K562 (cell line): ENCODE measurements around the gene CNOT2. TPM values are rescaled to one million over a fixed set of nuclear protein-coding genes. Genes with fewer than 3 reads are reported as not detected.

Experiments used
- ARID2 ChIP-seq: fragments of 450-650 bp; IDR thresholded peaks from 2 replicates; pipeline ENCODE4 v1.6.1; 2017; ENCODE audit warnings: antibody characterized with exemption, mild to moderate bottlenecking
- CBX5 ChIP-seq: IDR thresholded peaks from 2 replicates; pipeline ENCODE4 v1.6.1; 2014; ENCODE audit warnings: low read depth, borderline replicate concordance
- CCNT2 ChIP-seq: IDR thresholded peaks from 2 replicates; pipeline ENCODE4 v1.6.1; 2011; ENCODE audit warnings: borderline replicate concordance, low read depth, mild to moderate bottlenecking, moderate library complexity, mixed read lengths, low read length; ENCODE audit not compliant: insufficient read length; ENCODE audit errors: extremely low read depth
- CEBPG ChIP-seq, 3 experiments: fragments of 200-800 bp in 1 of 3; sonication (Bioruptor generic) in 1 of 3; sonication (generic) in 1 of 3; formaldehyde crosslinking in 1 of 3; IDR thresholded peaks in 2 of 3; conservative IDR thresholded peaks in 1 of 3; 2 replicates each; pipeline versions ENCODE4 v1.6.1 to v1.8.0; 2016 to 2022; ENCODE audit warnings: missing compliant biosample characterization in 2 of 3, missing genetic modification characterization in 2 of 3, mild to moderate bottlenecking in 1 of 3, missing genetic modification reagents in 1 of 3
- DDX20 ChIP-seq: fragments of 450-650 bp; IDR thresholded peaks from 2 replicates; pipeline ENCODE4 v1.6.1; 2016; ENCODE audit warnings: missing genetic modification characterization, low read depth, mild to moderate bottlenecking, missing compliant biosample characterization, moderate library complexity
- HDAC3 ChIP-seq: fragments of 450-650 bp; IDR thresholded peaks from 2 replicates; pipeline ENCODE4 v1.6.1; 2018; ENCODE audit warnings: borderline replicate concordance, mild to moderate bottlenecking, moderate library complexity; ENCODE audit not compliant: partially characterized antibody
- IRF2 ChIP-seq: sonication (generic); formaldehyde crosslinking; IDR thresholded peaks from 2 replicates; pipeline ENCODE4 v1.8.1; 2022; ENCODE audit warnings: mild to moderate bottlenecking, missing genetic modification reagents
- KDM5B ChIP-seq: fragments of 200-600 bp; sonication (generic); IDR thresholded peaks from 2 replicates; pipeline ENCODE4 v1.6.1; 2012; ENCODE audit warnings: low read depth, mild to moderate bottlenecking, moderate library complexity, low read length, control low read depth, inconsistent platforms; ENCODE audit not compliant: insufficient replicate concordance
- MXI1 ChIP-seq: IDR thresholded peaks from 2 replicates; pipeline ENCODE4 v1.6.1; 2011; ENCODE audit warnings: low read depth, mild to moderate bottlenecking, improper control_type of control experiment, low read length
- MYC ChIP-seq, 2 experiments: fragments of 250-450 bp in 1 of 2; sonication (Bioruptor Pico) in 1 of 2; IDR thresholded peaks; 2 replicates each; pipeline versions ENCODE4 v1.5.1 to v1.6.1; 2012 to 2021; ENCODE audit warnings: low read depth in 2 of 2, borderline replicate concordance in 1 of 2, improper control_type of control experiment in 1 of 2, low read length in 1 of 2, mild to moderate bottlenecking in 1 of 2, moderate library complexity in 1 of 2
- NCOR1 ChIP-seq: fragments of 450-650 bp; IDR thresholded peaks from 2 replicates; pipeline ENCODE4 v1.6.1; 2016; ENCODE audit warnings: mild to moderate bottlenecking, moderate library complexity
- POU5F1 ChIP-seq: fragments of 150-350 bp; IDR thresholded peaks from 2 replicates; pipeline ENCODE4 v1.6.1; 2014; ENCODE audit warnings: borderline replicate concordance, low read length, low read depth, mild to moderate bottlenecking; ENCODE audit not compliant: partially characterized antibody
- SMAD2 ChIP-seq: fragments of 150-350 bp; IDR thresholded peaks from 2 replicates; pipeline ENCODE4 v1.6.1; 2014; ENCODE audit warnings: low read depth, mild to moderate bottlenecking, low read length
- SP2 ChIP-seq: IDR thresholded peaks from 2 replicates; pipeline ENCODE4 v1.6.1; 2011; ENCODE audit warnings: mild to moderate bottlenecking, low read depth, low read length, moderate library complexity; ENCODE audit not compliant: poor library complexity, severe bottlenecking; ENCODE audit errors: extremely low read depth
- SPI1 ChIP-seq: IDR thresholded peaks from 2 replicates; pipeline ENCODE4 v1.6.1; 2011; ENCODE audit warnings: low read depth, low read length, control low read depth, borderline replicate concordance
- THAP7 ChIP-seq: fragments of 250-450 bp; sonication (Bioruptor Pico); IDR thresholded peaks from 2 replicates; pipeline ENCODE4 v1.5.0; 2021
- UBTF ChIP-seq, 2 experiments: IDR thresholded peaks; 2 replicates each; pipeline ENCODE4 v1.6.1; 2012; ENCODE audit warnings: improper control_type of control experiment in 2 of 2, low read depth in 2 of 2, low read length in 2 of 2, borderline replicate concordance in 1 of 2
- ZNF143 ChIP-seq: sonication (generic); formaldehyde crosslinking; IDR thresholded peaks from 2 replicates; pipeline ENCODE4 v1.9.0; 2022; ENCODE audit warnings: mild to moderate bottlenecking, missing genetic modification reagents
- ZNF23 ChIP-seq: fragments of 250-450 bp; sonication (Bioruptor Pico); IDR thresholded peaks from 2 replicates; pipeline ENCODE4 v1.4.0; 2020; ENCODE audit warnings: mild to moderate bottlenecking
- ZNF431 ChIP-seq: sonication (generic); formaldehyde crosslinking; IDR thresholded peaks from 2 replicates; pipeline ENCODE4 v1.8.0; 2022; ENCODE audit warnings: mild to moderate bottlenecking, missing genetic modification reagents
- ZNF586 ChIP-seq: fragments of 450-650 bp; formaldehyde crosslinking; conservative IDR thresholded peaks from 2 replicates; pipeline ENCODE4 v1.4.0; 2020; ENCODE audit warnings: mild to moderate bottlenecking, moderate library complexity
- polyA plus RNA-seq, 8 experiments: library from polyadenylated mRNA; depleted of rRNA in 4 of 8; stranded (reverse) in 5 of 8; unstranded in 3 of 8; fragments of >200 nt; fragmentation: Nextera tagmentation in 2 of 8; fragmentation: Illumina TruSeq in 1 of 8; extraction: Ambion mirVana in 2 of 8; extraction: Trizol in 1 of 8; gene quantifications; 2 replicates each; pipeline versions ENCODE4 v1.2.1 to v1.2.3, GENCODE V29; 2011 to 2014; ENCODE audit warnings: inconsistent platforms in 1 of 8, missing spikeins in 1 of 8
- total RNA-seq, 7 experiments: library from RNA; depleted of rRNA in 6 of 7; stranded (reverse); fragments of >200 nt in 6 of 7; fragmentation: Illumina TruSeq in 2 of 7; extraction: Trizol in 2 of 7; gene quantifications; 2 replicates each; pipeline versions ENCODE4 v1.2.1 to v1.2.3, GENCODE V29; 2011 to 2021; ENCODE audit warnings: low replicate concordance in 1 of 7
- TF ChIP-seq, protein P1 (sequence below): fragments of 450-650 bp; formaldehyde crosslinking; IDR thresholded peaks from 2 replicates; pipeline ENCODE4 v1.4.0; 2020; ENCODE audit warnings: mild to moderate bottlenecking, mixed read lengths

The CNOT2 gene
- total and polyA plus RNA-seq, 9 of the 15 experiments (the other 6 are each of a cell fraction or from before 2014, with no cell fraction given): 43.6 to 119 (median 84.4) TPM

GRCh38 chr12:70243510-70244371, 508 bp downstream of the CNOT2 start (continued):
- no peak for TF ChIP-seq NCOR1
- TF ChIP-seq SPI1: 0 out of 2 replicates have a peak, but pooled peaks have one; percentile 16
- TF ChIP-seq SMAD2: no peak
- TF ChIP-seq, protein P1, sequence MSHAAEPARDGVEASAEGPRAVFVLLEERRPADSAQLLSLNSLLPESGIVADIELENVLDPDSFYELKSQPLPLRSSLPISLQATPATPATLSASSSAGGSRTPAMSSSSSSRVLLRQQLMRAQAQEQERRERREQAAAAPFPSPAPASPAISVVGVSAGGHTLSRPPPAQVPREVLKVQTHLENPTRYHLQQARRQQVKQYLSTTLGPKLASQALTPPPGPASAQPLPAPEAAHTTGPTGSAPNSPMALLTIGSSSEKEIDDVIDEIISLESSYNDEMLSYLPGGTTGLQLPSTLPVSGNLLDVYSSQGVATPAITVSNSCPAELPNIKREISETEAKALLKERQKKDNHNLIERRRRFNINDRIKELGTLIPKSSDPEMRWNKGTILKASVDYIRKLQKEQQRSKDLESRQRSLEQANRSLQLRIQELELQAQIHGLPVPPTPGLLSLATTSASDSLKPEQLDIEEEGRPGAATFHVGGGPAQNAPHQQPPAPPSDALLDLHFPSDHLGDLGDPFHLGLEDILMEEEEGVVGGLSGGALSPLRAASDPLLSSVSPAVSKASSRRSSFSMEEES: no peak
- TF ChIP-seq POU5F1: no peak
- TF ChIP-seq THAP7 (CRISPR knock-in tag): no peak
- TF ChIP-seq CBX5: no peak
- TF ChIP-seq CEBPG (CRISPR knock-in tag; IDR thresholded peaks at IDR 0.05): no peak
- TF ChIP-seq CEBPG (tag; conservative IDR thresholded peaks at IDR 0.05 in 1 of 2, IDR thresholded peaks at IDR 0.05 in 1 of 2): no peak
- no peak for TF ChIP-seq SP2
- TF ChIP-seq ZNF143 (CRISPR knock-in tag): no peak
- TF ChIP-seq DDX20 (tag): no peak
- TF ChIP-seq ZNF586 (CRISPR knock-in tag): no peak
- no peak for TF ChIP-seq ZNF23 (CRISPR knock-in tag)
- peak; percentile 42 for TF ChIP-seq CCNT2
- TF ChIP-seq MXI1: no peak
- TF ChIP-seq ARID2: no peak
- peak; percentile 9; the same call in 1 of the 2 replicates for TF ChIP-seq MYC (IDR thresholded peaks at IDR 0.05; ENCODE audit: low read depth, low read length)
- no peak for TF ChIP-seq MYC (CRISPR knock-in tag; IDR thresholded peaks at IDR 0.05; ENCODE audit: borderline replicate concordance, low read depth)
- no peak for TF ChIP-seq ZNF431 (CRISPR knock-in tag)
- no peak for TF ChIP-seq HDAC3
- TF ChIP-seq IRF2 (CRISPR knock-in tag): no peak
- TF ChIP-seq KDM5B: no peak
- 0 out of 4 replicates have a peak, but pooled peaks of 1 of the 2 experiments have one; percentile 47 for TF ChIP-seq UBTF (IDR thresholded peaks at IDR 0.05; ENCODE audit: borderline replicate concordance in 1 of 2, low read depth in 2 of 2, low read length in 2 of 2)
